Vagina (tissue), 2 donors: ENCODE measurements around the gene ZCCHC8. TPM values are rescaled to one million over a fixed set of nuclear protein-coding genes. Genes with fewer than 3 reads are reported as not detected.

ENCODE experiments used
- DNase-seq, 2 donors: peaks; one replicate each; pipeline ENCODE4 v3.0.0-alpha.2; 2017; ENCODE audit errors: extremely low spot score in 2 of 2
- H3K27ac ChIP-seq: fragments of 200-600 bp; sonication (generic); one replicate; pipeline ENCODE4 v1.5.1; 2019
- H3K27me3 ChIP-seq: fragments of 200-600 bp; sonication (generic); one replicate; pipeline ENCODE4 v1.5.1; 2019
- H3K36me3 ChIP-seq, 2 donors: fragments of 200-600 bp; sonication (generic); one replicate each; pipeline ENCODE4 v1.5.1; 2017 to 2019
- H3K4me1 ChIP-seq: fragments of 200-600 bp; sonication (generic); one replicate; pipeline ENCODE4 v1.5.1; 2019
- H3K4me3 ChIP-seq, 2 donors: fragments of 200-600 bp; sonication (generic); 1 replicate in 1 of 2; 2 replicates in 1 of 2; pipeline ENCODE4 v1.5.1; 2016 to 2019
- H3K9me3 ChIP-seq: fragments of 200-600 bp; sonication (generic); one replicate; pipeline ENCODE4 v1.5.1; 2019
- POLR2A ChIP-seq, 2 donors: fragments of 450-650 bp; IDR thresholded peaks; one replicate each; pipeline ENCODE4 v1.6.1; 2017; ENCODE audit warnings: antibody characterized with exemption in 2 of 2, mild to moderate bottlenecking in 2 of 2, moderate library complexity in 2 of 2
- POLR2AphosphoS5 ChIP-seq, 2 donors: sonication (generic); formaldehyde crosslinking; IDR thresholded peaks; one replicate each; pipeline ENCODE4 v1.9.0; 2017; ENCODE audit warnings: antibody characterized with exemption in 2 of 2, mild to moderate bottlenecking in 2 of 2, low read depth in 1 of 2; ENCODE audit not compliant: insufficient read depth in 1 of 2
- intact Hi-C: fragments of 100-400 bp; cut with DNase I; formaldehyde crosslinking; loops from one replicate; pipeline ENCODE4 v1.15.1; 2023
- total RNA-seq: library from RNA; depleted of rRNA; stranded (reverse); fragments of >200 nt; gene quantifications from one replicate; pipeline ENCODE4 v1.2.3, GENCODE V29; 2016
- TF ChIP-seq, protein P1 (sequence below), 3 experiments: fragments of 450-650 bp in 2 of 3; fragments of 200-600 bp in 1 of 3; sonication (generic) in 1 of 3; IDR thresholded peaks; one replicate each; pipeline ENCODE4 v1.5.1; 2017 to 2019; ENCODE audit warnings: antibody characterized with exemption in 3 of 3, mild to moderate bottlenecking in 2 of 3, moderate library complexity in 2 of 3

The ZCCHC8 gene
- total RNA-seq, 1 donor from 2014 or later: 28.2 TPM

GRCh38 chr12:122526683-122527477, 26.1 kb upstream of the ZCCHC8 start, which contains the start of the genes KNTC1 and RSRC2:
KNTC1 (plus strand) TSS chr12:122527249; CDS start chr12:122530064, 2,815 bp downstream.
RSRC2 (minus strand) TSS chr12:122526936; CDS start chr12:122526853, 83 bp downstream.
- TF ChIP-seq POLR2AphosphoS5 (IDR thresholded peaks at IDR 0.05; ENCODE audit: insufficient read depth in 1 of 2, low read depth in 1 of 2) (peak; percentile 98 to 100), POLR2A (IDR thresholded peaks at IDR 0.05) (peak in 1 of 2 donors; percentile 99)
- TF ChIP-seq, protein P1, sequence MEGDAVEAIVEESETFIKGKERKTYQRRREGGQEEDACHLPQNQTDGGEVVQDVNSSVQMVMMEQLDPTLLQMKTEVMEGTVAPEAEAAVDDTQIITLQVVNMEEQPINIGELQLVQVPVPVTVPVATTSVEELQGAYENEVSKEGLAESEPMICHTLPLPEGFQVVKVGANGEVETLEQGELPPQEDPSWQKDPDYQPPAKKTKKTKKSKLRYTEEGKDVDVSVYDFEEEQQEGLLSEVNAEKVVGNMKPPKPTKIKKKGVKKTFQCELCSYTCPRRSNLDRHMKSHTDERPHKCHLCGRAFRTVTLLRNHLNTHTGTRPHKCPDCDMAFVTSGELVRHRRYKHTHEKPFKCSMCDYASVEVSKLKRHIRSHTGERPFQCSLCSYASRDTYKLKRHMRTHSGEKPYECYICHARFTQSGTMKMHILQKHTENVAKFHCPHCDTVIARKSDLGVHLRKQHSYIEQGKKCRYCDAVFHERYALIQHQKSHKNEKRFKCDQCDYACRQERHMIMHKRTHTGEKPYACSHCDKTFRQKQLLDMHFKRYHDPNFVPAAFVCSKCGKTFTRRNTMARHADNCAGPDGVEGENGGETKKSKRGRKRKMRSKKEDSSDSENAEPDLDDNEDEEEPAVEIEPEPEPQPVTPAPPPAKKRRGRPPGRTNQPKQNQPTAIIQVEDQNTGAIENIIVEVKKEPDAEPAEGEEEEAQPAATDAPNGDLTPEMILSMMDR (IDR thresholded peaks at IDR 0.05): no peak
- Histone ChIP-seq H3K27me3 (no peaks in the 10 kb centered on the region), H3K4me1 (peaks cover 46% of the 10 kb centered on the region), H3K4me3 (peak within 1 kb of the TSS; percentile 54 to 67), H3K9me3 (no peaks in the 10 kb centered on the region), H3K36me3 (peaks cover 0 to 2% of the 10 kb centered on the region in 2 donors), H3K27ac (peak within 1 kb of the TSS; percentile 95)
- intact Hi-C loops: no loop called here
- peak; percentile 100 for DNase-seq

DNA sequence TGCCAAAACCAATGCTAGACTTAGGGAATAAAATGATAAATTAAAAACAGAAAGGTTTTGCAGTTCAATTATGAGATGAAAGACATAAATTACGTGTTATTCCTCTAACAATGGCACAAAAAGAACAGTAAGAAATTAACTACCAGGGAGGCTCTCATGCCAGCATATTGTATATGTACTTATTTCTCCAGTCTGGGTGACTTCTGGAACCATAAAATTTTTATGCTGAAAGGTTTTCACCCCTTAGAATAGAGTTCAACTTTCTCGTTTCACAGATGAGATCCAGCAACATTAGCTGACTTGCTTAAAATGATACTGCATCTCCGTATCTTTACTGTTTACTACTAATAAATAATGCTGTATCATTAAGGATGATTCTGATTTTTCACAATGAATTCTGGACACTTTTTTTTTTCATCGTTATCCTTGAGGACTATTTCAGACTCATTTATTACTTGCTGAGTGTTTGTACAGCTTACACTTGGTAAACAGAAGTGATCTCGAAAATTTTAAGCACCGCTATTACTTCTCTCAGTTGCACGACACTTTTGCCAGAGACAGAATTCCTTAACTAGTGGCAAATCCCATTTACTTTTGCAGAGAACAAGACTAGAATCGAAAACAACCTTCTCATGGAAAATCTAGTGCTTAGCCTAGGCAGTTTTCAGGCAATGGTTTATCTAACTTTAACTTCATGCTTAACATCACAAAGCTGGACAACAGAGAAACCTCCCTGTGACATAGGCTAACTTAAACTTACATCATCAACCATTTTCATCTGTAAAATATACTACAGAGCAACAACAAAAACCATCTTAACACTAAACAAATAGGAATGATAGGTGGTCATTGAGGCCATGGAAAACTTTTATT, 23.4 kb upstream of the ZCCHC8 start:
- H3K27ac ChIP-seq: peak overlapping the region; percentile 42
- no peaks in the 10 kb centered on the region for H3K27me3 ChIP-seq
- H3K4me3 ChIP-seq: peak overlapping the region; percentile 28 to 67
- no peaks in the 10 kb centered on the region for H3K9me3 ChIP-seq
- TF ChIP-seq, protein P1 (IDR thresholded peaks at IDR 0.05): no peak
- TF ChIP-seq POLR2A (IDR thresholded peaks at IDR 0.05): no peak
- TF ChIP-seq POLR2AphosphoS5 (IDR thresholded peaks at IDR 0.05; ENCODE audit: insufficient read depth in 1 of 2, low read depth in 1 of 2): no peak
- peaks cover 48% of the 10 kb centered on the region for H3K4me1 ChIP-seq
- H3K36me3 ChIP-seq: peaks cover 0 to 30% of the 10 kb centered on the region in 2 donors
- intact Hi-C loops: no loop called here
- DNase-seq: no peak

DNA sequence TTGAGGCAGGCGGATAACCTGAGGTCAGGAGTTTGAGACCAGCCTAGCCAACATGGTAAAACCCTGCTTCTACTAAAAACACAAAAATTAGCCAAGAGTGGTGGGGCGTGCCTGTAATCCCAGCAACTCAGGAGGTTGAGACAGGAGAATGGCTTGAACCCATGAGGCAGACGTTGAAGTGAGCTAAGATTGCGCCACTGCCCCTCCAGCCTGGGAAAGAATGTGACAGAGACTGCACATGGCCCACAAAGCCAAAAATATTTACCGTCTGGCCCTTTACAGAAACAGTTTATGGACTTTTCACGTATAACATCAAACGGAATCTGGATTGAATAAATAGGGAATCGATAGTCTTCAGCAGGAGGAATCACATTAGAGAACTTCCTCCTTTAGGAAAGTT, 22.5 kb upstream of the ZCCHC8 start:
- DNase-seq: no peak
- Histone ChIP-seq H3K4me1 (peaks cover 48% of the 10 kb centered on the region), H3K27me3 (no peaks in the 10 kb centered on the region), H3K9me3 (no peaks in the 10 kb centered on the region), H3K4me3 (peak overlapping the region; percentile 7 to 28), H3K36me3 (peaks cover 2 to 38% of the 10 kb centered on the region in 2 donors), H3K27ac (no peak overlapping the region)
- TF ChIP-seq POLR2A (IDR thresholded peaks at IDR 0.05) (no peak), POLR2AphosphoS5 (IDR thresholded peaks at IDR 0.05; ENCODE audit: insufficient read depth in 1 of 2, low read depth in 1 of 2) (no peak)
- TF ChIP-seq, protein P1 (IDR thresholded peaks at IDR 0.05): no peak
- intact Hi-C loops: no loop called here

DNA sequence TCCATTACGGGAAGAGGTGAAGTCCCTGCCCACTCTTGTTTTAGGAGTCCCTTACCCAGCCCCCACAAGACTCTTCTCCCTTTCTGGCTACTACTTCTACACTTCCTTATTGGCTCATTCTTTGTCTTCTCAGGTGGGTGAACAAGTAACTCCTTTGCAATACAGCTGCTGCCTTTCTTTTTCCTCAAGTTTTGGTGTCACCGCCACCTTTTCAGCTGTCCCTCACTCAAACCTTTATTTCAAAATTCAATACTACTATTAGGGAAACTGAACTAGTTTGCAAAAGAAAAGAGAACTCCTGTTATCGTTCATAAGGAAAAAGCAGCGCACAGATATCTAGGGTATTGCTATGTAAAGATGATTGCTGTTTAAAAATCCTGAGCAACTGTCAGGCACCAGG, 19.9 kb upstream of the ZCCHC8 start:
- no peak for DNase-seq
- no peaks in the 10 kb centered on the region for H3K9me3 ChIP-seq
- H3K36me3 ChIP-seq: peaks cover 13 to 64% of the 10 kb centered on the region in 2 donors
- intact Hi-C loops: no loop called here
- H3K4me3 ChIP-seq: no peak overlapping the region
- H3K27me3 ChIP-seq: no peaks in the 10 kb centered on the region
- H3K4me1 ChIP-seq: peaks cover 37% of the 10 kb centered on the region
- H3K27ac ChIP-seq: no peak overlapping the region
- TF ChIP-seq POLR2A (IDR thresholded peaks at IDR 0.05) (no peak), POLR2AphosphoS5 (IDR thresholded peaks at IDR 0.05; ENCODE audit: insufficient read depth in 1 of 2, low read depth in 1 of 2) (no peak)
- TF ChIP-seq, protein P1 (IDR thresholded peaks at IDR 0.05): no peak
